Uterus (tissue), 2 donors: ENCODE results near the gene MEF2C.

Experiments
- POLR2A ChIP-seq, 2 donors: fragments of 450-650 bp; IDR thresholded peaks; one replicate each; pipeline ENCODE4 v1.6.1; 2016; ENCODE audit warnings: antibody characterized with exemption in 2 of 2, mild to moderate bottlenecking in 1 of 2, moderate library complexity in 1 of 2
- TF ChIP-seq, protein P1 (sequence below), 4 experiments: fragments of 200-600 bp in 2 of 4; fragments of 450-650 bp in 2 of 4; sonication (generic) in 2 of 4; IDR thresholded peaks; one replicate each; pipeline ENCODE4 v1.5.1; 2016 to 2019; ENCODE audit warnings: antibody characterized with exemption in 4 of 4, mild to moderate bottlenecking in 2 of 4, moderate library complexity in 1 of 4

DNA sequence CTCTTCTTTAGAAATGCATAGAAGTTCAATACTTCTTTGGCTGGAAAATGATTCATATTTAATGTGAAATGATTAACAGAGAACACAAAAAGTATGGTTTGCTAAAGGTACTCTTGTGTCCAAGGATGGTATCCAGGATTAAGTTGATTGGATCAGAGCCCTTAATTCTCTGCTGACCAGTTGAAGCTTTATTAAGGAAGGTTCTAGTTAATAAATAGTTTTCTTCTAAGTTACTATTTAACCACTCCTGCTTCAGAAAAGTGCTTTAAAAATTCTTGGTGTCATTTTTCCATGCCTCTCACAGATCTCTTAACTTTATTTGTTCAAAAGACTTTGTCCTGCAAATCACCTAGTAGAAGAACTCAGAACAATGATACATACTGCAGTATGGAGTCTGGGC lies 134.3 kb downstream of the MEF2C start:
- TF ChIP-seq POLR2A (IDR thresholded peaks at IDR 0.05): no peak
- TF ChIP-seq, protein P1, sequence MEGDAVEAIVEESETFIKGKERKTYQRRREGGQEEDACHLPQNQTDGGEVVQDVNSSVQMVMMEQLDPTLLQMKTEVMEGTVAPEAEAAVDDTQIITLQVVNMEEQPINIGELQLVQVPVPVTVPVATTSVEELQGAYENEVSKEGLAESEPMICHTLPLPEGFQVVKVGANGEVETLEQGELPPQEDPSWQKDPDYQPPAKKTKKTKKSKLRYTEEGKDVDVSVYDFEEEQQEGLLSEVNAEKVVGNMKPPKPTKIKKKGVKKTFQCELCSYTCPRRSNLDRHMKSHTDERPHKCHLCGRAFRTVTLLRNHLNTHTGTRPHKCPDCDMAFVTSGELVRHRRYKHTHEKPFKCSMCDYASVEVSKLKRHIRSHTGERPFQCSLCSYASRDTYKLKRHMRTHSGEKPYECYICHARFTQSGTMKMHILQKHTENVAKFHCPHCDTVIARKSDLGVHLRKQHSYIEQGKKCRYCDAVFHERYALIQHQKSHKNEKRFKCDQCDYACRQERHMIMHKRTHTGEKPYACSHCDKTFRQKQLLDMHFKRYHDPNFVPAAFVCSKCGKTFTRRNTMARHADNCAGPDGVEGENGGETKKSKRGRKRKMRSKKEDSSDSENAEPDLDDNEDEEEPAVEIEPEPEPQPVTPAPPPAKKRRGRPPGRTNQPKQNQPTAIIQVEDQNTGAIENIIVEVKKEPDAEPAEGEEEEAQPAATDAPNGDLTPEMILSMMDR (IDR thresholded peaks at IDR 0.05): no peak
